CD4-positive, alpha-beta T cell treated with Interleukin-6 at 100 ng/mL for 8 hours (primary cell): Measurements from ENCODE around the gene KCNIP1.

ENCODE experiments used
- DNase-seq: peaks from one replicate; pipeline ENCODE4 v3.0.0-alpha.2; 2020; ENCODE audit warnings: mixed read lengths, low spot score

The KCNIP1 gene

DNA sequence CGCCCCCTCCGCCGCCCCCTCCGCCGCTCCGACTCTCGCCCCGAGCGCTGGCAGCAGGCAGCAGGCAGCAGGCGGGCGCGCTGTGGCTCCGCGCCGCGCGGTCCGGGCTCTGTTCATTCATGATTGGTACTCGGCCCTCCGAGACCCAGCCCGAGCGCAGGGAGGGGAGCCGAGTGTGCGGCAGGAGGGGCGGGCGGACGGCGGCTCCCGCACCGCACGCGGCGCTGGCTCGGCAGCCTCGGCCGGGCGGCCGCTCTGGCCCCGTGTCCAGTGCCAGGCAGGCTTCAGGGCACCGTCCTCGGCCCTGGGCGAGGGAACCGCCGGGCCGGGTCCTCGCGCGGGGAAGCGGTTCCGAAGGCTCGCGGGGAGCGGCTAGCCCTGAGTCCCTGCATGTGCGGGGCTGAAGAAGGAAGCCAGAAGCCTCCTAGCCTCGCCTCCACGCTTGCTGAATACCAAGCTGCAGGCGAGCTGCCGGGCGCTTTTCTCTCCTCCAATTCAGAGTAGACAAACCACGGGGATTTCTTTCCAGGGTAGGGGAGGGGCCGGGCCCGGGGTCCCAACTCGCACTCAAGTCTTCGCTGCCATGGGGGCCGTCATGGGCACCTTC, at the start of gene KCNIP1:
Gene KCNIP1 (plus strand): TSS at position 31 of the 607 bp plus-strand sequence.
- no peak for DNase-seq

DNA sequence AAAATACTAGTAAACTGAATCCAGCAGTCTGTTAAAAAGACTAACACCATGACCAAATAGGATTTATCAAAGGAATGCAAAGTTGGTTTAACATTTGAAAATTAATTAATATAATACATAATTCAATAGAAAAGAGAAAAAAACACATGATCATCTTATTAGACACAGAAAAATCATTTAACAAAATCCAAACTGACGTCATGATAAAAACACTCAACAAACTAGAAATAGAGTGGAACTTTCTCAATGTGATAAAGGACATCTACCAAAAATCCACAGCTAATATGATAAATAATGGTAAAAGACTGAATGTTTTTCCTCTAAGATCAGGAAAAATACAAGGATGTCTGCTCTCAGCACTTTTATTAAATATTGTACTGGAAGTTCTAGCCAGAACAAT, 40.4 kb upstream of the KCNIP1 start:
- DNase-seq, result no peak

DNA sequence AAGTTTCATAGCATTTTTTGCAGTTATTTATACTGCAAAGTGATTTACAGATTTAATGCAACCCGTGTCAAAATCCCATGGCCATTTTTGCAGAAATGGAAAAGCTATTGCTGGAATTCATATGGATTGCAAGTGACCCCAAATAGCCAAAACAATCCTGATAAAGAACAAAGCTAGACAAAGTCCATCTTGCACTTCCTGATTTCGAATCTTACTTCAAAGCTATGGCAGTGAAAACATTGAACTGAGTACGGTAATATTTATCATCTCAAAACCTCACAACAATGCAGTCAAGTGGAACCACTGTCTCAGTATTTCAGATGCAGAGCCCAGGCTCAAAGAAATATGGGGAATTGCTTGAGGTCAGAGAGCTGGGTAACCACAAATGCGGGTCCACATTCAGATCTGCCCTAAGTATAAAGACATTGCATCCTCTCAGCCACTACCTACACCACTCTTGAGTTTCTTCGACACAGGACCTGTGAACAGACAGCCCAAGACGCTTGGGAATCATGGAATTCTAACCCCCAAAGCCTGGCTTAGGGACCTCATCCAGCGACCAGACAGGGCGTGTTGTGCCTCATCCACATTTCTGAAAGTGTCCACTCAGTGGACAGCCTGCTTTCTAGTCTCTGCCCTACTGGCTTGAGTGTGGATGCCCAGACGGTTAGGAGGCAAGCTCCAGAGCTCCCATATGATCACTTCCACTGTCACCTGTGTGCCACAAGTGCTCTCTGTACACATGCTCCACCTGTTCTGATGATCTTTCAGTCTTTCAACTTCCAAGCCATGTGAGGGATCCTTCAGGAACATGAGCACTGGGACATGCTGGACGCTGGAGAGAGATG, 39.3 kb upstream of the KCNIP1 start:
- DNase-seq, result no peak

DNA sequence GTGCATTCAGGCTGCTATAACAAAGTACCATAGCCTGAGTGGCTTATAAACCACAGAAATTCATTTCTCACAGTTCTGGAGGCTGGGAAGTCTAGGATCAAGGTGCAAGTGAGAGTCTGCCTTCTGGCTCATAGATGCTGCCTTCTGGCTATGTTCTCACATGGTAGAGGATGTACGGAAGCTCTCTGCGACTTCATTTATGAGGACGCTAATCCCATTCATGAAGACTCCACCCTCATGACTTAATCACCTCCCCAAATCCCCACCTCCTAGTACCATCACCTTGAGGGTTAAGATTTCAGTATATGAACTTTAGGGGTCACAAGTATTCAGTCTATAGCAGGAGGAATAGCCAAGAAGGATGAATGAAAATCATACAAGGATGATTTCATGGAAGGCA, 37.3 kb upstream of the KCNIP1 start:
- no peak for DNase-seq

DNA sequence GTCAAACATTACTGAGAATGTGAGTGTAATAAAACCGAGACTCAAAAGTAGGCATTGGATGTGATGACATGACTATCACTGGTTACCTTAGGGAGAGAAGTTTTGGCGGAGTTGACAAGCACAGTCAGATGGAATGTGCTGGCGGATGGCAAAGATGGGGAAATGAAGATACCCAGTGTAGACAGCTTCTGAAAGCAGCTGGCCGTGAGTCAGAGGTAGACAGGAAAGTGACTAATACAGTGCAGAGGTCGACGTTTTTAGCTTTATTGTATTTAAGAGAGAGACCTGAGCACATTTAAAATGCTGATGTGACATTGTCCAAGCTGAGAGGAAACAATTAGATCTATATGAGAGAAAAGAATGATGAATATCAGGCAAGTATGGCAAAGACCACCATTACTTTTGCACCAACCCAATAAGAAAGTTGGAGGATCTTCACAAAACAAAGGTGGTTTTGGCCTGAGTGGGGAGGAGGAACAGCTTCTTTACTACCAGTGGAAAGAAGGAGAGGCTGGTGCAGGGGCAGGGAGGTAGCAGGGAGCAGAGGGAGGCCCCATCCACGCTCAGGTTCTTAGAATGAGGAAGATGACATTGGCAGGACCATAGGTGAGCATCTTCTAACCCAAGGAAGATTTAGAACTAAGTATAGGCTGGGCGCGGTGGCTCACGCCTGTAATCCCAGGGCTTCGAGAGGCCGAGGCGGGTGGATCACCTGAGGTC, 36.7 kb upstream of the KCNIP1 start:
- DNase-seq, result no peak

DNA sequence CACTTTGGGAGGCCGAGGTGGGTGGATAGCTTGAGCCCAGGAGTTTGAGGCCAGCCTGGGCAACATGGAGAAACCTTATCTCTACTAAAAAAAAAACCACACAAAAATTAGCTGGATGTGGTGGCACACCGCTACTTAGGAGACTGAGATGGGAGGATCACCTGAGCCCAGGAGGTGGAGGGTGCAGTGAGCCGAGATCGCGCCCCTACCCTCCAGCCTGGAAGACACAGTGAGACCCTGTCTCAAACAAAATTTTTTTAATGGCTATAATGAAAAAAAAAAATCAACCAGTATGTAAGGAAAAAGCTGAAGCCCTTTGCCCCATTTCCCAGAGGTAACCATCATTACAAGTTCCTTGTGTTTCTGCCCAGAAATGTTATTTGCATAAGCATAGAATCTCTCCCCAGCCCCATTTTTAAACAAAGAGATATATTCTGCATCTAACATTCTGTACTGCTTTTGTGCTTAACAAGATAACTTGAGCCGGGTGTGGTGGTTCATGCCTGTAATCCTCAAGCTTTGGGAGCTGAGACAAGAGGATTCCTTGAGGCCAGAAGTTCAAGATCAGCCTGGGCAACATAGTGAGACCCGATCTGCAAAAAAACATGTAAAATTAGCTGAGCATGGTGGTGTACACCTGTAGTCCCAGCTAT, 35.1 kb upstream of the KCNIP1 start:
- DNase-seq, result no peak

DNA sequence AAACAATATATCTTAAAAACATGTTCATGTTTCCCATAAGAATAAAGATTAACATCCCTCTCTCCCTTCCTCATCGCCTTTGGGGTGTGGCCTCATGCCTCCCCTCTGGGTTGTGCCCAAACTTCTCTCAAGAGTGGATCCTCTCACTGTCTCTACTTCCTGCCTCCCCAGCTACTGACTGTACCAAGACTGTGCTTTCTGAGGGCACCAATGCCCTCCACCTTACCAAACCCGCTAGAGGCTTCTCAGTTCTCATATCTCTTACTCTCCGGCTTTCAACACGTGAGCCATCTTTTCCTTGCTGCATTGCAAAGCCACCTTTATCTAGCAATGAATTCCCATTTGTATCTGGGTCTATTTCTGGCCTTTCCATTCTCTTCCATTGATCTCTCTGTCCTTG, 34.4 kb upstream of the KCNIP1 start:
- no peak for DNase-seq

DNA sequence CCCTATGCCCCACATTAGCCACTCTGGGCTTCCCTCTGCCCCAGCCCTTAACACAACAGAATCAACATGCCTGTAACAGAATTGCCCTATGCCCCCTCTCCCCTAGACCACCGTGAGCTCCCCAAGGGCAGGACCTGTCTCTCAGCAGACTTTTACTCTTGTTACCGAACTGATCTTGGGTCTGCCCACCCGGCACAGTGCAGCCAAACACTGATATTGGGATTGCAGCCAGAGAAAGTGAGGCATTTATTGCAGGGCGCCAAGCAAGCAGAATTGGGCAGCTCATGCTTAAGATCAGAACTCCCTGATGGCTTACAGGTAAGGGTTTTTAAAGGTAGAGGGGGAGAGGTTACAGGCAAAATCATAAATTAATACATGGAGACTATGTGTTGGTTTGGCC, 33.5 kb upstream of the KCNIP1 start:
- DNase-seq, result no peak

DNA sequence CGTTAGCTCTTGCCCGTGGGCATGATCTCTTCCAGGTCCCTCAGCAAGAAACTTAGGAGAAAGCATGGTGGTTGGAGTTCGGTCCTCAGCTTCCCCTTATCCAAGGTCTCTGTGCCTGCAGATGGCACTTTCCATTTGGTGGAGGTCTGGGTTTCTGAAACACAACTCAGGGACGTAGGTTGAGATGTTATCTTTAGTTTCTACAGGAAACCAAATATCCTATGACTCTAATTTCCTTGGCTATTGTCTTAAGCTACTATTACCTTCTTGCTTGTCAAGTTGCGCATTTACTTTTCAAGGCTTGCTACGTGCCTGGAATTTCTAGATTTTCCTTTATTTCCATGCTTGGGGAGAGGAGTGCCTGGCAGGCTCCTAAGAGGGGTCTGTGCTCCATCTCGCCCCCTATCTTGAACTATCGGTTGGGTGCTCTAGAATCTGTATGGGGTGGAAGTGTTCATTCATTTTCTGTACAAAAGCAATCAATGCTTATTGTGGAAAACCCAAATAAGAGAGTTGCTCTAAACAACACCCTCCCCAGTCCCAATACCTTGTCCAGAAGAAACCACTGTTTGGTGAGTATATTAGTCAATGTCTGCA, 32.9 kb upstream of the KCNIP1 start:
- DNase-seq, result no peak

DNA sequence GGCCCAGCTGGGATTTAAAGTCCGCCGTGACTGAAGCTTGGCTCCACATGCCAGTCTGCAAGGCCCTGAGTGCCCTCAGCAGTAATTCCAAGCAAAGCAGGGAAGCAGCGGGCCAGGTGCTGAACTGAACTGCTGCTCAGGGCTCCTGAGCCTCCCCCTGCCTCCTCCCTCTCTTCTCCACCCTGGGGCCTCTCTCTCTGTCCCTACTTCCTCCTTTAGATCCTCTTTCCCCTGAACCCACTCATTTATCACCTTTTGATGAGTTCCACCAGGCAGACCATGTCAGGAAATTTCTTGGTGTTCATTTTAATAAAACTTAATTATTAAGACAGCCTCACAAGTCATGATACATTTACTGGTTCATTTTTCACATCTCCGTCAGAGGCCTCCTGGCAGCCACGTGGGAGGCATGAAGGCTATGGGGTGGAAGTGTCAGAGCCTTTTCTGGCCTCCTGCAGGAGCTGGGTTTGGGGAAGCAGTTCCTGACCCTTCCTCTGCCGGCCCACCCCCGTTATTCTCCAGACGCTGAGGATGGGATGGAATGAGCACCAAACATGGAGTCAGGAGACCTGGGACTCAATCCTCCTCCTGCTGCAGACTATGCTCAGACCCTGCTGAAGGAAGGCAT, 32.2 kb upstream of the KCNIP1 start:
- no peak for DNase-seq

DNA sequence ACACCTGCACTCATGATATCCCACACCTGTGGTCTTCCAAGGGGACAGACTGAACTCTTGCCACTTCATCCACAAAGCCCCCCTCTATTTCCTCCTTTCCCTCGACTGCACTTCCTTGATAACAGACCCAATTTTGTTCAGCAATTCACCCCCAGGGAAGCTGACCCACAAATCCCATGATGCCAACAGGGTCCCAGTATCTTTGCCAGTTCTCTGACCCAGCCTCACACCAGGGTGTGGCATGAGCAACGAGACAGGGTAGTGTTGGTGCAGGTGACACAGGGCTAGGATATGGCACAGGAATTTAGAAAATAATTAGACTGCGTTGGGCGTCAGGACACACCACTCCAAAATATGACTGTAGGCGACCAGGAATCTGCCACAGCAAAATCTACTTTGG, 30.2 kb upstream of the KCNIP1 start:
- no peak for DNase-seq

DNA sequence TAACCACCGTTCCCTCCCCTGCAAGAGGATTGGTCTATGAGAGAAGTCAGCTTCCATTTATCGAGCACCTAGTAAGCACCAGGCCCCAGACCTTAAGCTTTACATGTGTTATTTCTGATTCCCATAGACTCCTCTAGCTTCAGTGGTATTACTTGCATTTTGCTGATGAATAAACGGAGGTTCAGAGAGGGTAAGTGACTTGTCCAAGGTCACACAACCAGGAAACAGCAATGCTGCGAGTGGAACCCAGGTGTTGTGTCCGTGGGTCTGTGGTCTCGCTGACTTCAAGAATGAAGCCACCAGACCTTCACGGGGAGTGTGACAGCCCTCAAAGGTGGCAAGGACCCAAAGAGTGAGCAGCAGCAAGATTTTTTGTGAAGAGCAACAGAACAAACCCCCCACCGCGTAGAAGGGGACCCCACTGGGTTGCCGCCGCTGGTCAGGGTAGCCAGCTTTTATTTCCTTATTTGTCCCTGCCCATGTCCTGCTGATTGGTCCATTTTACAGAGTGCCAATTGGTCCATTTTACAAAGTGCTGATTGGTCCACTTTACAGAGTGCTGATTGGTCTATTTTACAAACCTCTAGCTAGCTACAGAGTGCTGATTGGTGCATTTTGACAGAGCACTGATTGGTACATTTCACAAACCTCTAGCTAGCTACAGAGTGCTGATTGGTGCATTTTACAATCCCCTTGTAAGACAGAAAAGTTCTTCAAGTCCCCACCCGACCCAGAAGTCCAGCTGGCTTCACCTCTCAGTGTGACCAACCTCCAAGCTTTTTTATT, 29.1 kb upstream of the KCNIP1 start:
- no peak for DNase-seq

DNA sequence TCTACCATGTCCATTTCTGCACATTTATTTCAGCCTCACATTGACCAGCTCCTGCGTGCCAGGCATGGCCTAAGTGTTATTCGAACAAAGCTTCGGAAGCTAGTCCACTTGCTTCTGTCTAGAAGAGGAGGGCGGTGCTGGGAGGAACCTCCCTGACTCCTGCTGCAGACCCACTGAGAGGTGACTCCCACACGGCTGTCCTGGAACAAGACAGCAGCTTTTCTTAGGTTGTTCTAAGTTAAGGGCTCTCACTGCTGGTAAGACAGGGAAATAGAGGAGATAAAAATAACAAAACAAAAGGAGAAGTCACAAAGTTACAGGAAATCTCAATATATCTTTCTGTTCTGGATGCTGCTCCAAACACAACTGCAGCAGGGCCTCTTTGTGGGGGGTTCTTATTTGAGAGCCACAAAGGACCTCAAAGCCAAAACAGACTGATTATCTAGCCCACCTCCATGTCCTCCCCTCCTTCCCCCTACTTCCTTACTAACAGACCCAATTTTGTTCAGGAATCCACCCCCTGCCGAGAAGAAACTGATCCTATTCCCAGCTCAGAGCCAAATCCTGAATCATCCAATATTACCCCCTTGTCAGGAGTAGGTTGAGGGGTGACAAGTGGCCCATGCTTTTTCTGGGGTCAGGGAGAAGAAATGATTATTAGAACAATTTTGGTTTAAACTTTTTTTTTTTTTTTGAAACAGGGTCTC, 28.4 kb upstream of the KCNIP1 start:
- DNase-seq, result no peak

DNA sequence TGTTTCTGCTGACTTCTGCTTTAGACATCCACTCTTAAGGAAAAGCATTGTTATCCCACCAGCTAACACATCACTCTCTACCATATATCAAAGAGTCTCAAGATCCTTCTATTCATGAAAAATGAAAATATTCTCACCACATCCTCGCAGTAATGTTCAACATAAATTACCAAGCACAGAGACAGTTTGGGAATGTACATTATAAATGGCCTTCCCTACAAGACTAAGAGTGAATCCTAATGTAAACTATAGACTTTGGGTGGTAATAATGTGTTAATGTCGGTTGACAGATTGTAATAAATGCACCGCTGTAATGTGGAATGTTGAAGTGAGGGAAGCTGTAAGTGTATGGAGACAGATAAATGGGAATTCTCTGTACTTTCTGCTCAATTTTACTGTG, 27.1 kb upstream of the KCNIP1 start:
- no peak for DNase-seq

DNA sequence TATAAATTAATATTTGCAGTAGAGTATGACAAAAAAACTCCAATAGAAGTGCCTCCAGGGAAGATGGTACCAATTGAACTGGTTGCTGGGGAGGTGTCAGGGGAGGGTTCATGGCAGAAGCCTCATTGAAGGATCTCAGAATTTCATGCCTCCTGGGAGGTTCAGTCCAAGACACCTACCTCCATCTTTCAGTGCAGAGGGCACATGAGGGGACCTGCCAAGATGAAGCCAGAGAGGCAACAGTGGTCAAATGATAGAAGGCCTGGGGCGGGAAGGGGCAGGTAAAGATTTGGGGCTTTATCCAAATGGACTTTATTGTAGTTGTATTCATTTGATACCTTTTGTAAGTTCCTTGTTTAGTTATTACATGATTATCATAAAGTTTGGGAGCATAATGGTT, 25.9 kb upstream of the KCNIP1 start:
- no peak for DNase-seq

DNA sequence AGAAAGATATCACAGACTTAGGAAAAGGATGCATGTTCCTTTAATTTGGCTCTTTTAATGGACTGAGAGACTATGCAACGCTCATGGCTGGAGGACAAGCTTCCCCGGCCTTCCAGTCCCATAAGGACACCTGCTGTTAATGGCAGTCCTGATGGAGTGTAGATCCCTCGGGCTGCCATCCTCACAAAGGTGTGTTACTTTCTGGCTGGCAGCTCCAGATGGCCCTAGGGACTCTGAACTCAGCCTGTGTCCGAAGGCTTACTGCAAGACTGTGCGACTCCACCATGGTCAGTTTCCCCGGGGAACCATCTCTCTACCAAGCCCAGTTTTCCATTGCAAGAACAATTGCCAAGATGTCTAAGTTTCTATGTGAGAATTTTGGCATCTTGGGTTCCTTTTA, 25.5 kb upstream of the KCNIP1 start:
- DNase-seq, result no peak

DNA sequence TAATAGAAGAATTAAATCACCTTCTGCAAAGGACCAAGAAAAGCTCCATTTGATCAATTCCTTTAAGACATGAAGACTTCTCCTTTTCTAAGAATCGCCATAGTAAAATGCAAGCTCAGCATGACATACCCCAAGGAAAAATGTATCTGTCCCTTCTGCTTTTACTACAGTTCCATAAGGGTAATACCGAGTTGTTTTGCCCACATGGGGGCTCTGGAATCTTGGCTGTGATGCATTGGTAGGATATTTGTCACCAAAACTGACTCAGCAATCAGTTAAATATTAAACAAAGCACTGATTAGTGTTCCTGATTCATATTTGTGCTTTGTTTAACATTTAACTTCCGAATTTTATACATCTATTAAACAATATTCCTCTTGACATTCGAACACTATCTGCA, 24.3 kb upstream of the KCNIP1 start:
- DNase-seq, result no peak

DNA sequence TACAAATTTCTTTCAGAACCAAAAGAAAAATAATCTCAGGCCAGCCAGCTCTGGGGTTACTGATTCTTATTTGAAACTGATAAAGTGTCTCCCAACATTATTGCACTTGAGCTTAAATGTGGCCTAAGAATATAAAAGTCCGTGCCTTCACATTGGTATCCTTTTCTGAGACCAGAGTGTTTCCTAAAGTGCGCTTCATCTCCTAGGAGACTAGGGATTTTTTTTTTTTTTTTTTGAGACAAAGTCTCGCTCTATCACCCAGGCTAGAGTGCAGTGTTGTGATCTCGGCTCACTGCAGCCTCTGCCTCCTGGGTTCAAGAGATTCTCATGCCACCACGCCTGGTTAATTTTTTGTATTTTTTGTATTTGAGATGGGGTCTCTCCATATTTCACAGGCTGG, 23.6 kb upstream of the KCNIP1 start:
- no peak for DNase-seq

DNA sequence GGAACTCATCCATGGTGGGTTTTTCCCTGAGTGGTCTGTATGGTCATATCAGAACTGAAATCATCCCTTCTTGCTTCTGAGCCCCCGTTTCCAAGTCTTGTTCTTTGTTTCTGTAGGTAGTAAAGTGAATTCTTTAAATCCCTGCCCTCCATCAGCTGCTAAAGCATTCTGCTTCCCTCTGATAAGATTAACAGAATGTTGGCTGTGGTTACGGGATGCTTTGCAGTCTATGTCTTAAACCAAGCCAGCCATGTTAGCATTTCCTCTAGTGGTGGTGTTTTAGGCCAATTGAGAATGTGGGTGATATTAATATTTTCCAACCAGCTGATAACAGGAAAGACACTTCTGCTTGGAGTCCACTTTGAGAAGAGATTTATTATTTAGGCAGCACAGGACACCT, 22.0 kb upstream of the KCNIP1 start:
- no peak for DNase-seq

DNA sequence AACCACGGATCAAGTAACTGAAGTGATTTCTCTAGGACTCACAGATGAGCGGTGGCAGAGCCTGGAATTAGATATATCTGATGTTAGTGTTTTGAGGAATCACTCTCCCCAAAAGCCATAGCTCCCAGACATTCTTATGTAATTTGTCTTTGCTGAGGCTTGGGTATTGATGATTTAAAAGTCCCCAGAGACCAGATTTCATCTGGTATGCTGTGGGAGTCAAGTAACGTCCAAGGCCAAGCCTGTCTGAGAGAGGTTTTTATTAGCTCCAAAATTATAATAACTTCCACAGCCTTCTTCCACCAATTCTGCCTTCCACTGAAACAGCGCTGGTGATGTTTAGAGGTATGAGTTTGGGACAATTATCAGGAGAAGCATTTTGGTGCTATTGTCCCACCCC, 21.3 kb upstream of the KCNIP1 start:
- DNase-seq, result no peak
